Pancreas (tissue), 10 donors: ENCODE measurements around the gene TOP2A. TPM values are rescaled to one million over a fixed set of nuclear protein-coding genes. Genes with fewer than 3 reads are reported as not detected.

Experiments used
- ATAC-seq, 4 donors: fragments of 200-7000 bp; cut with Tn5 transposase; one replicate each; pipeline versions ENCODE4 v1.8.0 to v1.9.1; 2020; ENCODE audit warnings: mild to moderate bottlenecking in 4 of 4, moderate library complexity in 4 of 4
- DNase-seq, 6 donors: peaks; one replicate each; pipeline ENCODE4 v3.0.0-alpha.2; 2020
- FAIRE-seq: peaks from 2 replicates; lab custom pipeline; 2012; peaks lifted over from hg19 to GRCh38; lab: Jason Lieb, UNC
- H3K27ac ChIP-seq, 4 donors: fragments of 200-600 bp; sonication (generic); 1 replicate in 3 of 4; 2 replicates in 1 of 4; pipeline versions ENCODE4 v1.5.0 to v1.8.0; 2020
- H3K27me3 ChIP-seq, 4 donors: fragments of 200-600 bp; one replicate each; pipeline ENCODE4 v1.8.0; 2021
- H3K36me3 ChIP-seq, 3 donors: fragments of 200-600 bp; sonication (generic) in 1 of 3; one replicate each; pipeline versions ENCODE4 v1.5.0 to v1.8.0; 2020 to 2021
- H3K4me1 ChIP-seq, 3 donors: fragments of 200-600 bp; one replicate each; pipeline ENCODE4 v1.8.0; 2021
- H3K4me3 ChIP-seq, 4 donors: fragments of 200-600 bp; sonication (generic) in 2 of 4; one replicate each; pipeline versions ENCODE4 v1.5.0 to v1.8.0; 2020 to 2021
- H3K9me3 ChIP-seq, 4 donors: fragments of 200-600 bp; one replicate each; pipeline ENCODE4 v1.8.0; 2021
- WGBS, 2 donors: extraction: QIAGEN DNeasy Blood & Tissue Kit; methylation state at CpG; one replicate each; pipeline ENCODE4 v1.1.7; 2013; 5-methylcytosine and 5-hydroxymethylcytosine counted together
- intact Hi-C, 3 donors: fragments of 100-400 bp; cut with DNase I; formaldehyde crosslinking; loops; one replicate each; pipeline versions ENCODE4 v1.11.1 to v1.14.2; 2022
- polyA plus RNA-seq, 2 donors: library from polyadenylated mRNA; stranded (reverse); fragments of 200-250 nt; gene quantifications; one replicate each; pipeline ENCODE4 v1.2.3, GENCODE V29; 2013
- total RNA-seq, 6 donors: library from RNA; stranded (reverse); fragmentation: NEBNext Ultra II Directional in 4 of 6; extraction: Animal tissue kit (Norgen Biotek cat#: 25700) in 4 of 6; gene quantifications; one replicate each; pipeline versions ENCODE4 v1.2.1 to v1.2.4, GENCODE V29; 2021 to 2023
- TF ChIP-seq, protein P1 (sequence below), 4 donors: fragments of 200-600 bp; sonication (generic) in 3 of 4; IDR thresholded peaks; one replicate each; pipeline versions ENCODE4 v1.5.0 to v1.8.0; 2021; ENCODE audit warnings: antibody characterized with exemption in 4 of 4
- donor health status: healthy with polysubstance abuse.
- donor health status: DM: no; HTN: no; CAD: no; lungs with moderate emphysema.
- donor health status: DM: no; HTN: no; CAD: no.
- donor health status: control.
- donor health status: control.
- donor health status: Bipolar disorder and iron deficiency.
- donor health status: DM: yes; HTN: yes; CAD: no.
- donor health status: DM: no; HTN: no; CAD: no.
- donor health status: DM: no; HTN: no; CAD: no.
- donor health status: DM: yes; HTN: yes; CAD: no.

The TOP2A gene
- total and polyA plus RNA-seq, 8 donors = 0.19 to 4.4 (median 0.65) TPM

DNA sequence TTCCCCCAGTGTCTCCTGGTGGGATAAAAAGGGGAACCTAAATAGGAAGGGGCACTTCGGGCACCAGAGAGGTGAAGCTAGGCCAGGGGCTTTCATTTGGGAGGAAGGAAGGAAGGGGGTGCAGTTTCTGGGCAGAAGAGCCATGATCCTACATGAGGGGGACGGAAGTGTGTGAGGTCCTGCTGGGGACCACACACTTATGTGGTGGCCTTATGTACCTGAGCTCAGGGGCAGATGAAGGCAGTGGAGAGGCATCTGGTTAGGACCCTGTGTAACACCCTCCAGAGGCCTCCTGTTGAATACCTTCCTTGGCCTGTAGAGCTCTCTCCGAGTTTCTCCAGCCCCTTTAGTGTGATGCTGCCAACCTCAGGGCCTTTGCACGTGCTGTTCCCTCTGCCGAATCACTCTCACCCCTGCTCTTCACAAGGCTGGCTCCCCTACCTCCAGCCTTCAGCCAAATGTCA lies 46.7 kb upstream of the TOP2A start:
- Histone ChIP-seq H3K9me3 (no peaks in the 10 kb centered on the region), H3K27me3 (no peaks in the 10 kb centered on the region), H3K4me3 (no peak overlapping the region), H3K4me1 (no peaks in the 10 kb centered on the region), H3K36me3 (no peaks in the 10 kb centered on the region), H3K27ac (no peak overlapping the region)
- intact Hi-C loops = no loop called here
- no peak for FAIRE-seq
- ATAC-seq = no peak
- DNase-seq = no peak
- 77 to 83% methylated on average over 5 of the region's 5 CpGs for WGBS, 2 donors
- TF ChIP-seq, protein P1, sequence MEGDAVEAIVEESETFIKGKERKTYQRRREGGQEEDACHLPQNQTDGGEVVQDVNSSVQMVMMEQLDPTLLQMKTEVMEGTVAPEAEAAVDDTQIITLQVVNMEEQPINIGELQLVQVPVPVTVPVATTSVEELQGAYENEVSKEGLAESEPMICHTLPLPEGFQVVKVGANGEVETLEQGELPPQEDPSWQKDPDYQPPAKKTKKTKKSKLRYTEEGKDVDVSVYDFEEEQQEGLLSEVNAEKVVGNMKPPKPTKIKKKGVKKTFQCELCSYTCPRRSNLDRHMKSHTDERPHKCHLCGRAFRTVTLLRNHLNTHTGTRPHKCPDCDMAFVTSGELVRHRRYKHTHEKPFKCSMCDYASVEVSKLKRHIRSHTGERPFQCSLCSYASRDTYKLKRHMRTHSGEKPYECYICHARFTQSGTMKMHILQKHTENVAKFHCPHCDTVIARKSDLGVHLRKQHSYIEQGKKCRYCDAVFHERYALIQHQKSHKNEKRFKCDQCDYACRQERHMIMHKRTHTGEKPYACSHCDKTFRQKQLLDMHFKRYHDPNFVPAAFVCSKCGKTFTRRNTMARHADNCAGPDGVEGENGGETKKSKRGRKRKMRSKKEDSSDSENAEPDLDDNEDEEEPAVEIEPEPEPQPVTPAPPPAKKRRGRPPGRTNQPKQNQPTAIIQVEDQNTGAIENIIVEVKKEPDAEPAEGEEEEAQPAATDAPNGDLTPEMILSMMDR (IDR thresholded peaks at IDR 0.05) = no peak

DNA sequence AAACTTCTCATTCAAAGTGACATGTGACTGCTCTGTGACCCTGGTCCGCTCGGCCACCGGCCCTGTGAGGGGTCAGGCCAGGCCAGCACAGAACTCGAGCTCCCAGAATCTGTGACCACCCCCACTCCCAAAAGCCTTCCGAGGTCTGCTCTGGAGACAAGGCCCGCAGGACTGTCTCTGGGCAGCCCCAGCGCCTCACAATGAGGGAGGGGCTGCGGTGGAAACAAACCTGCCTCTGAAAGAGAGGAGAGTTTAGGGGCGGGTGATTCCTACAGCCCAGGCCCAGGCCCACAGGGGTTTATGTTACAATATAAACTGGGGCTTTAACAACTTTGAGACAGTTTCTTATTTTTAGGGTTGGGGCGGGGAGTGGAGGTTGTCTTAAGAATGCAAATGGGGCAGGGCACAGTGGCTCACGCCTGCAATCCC lies 45.4 kb upstream of the TOP2A start:
- WGBS, 2 donors = 74 to 76% methylated on average over 11 of the region's 11 CpGs
- TF ChIP-seq, protein P1 (IDR thresholded peaks at IDR 0.05) = no peak
- DNase-seq (no peak), FAIRE-seq (no peak), ATAC-seq (no peak)
- Histone ChIP-seq H3K4me1 (no peaks in the 10 kb centered on the region), H3K27me3 (no peaks in the 10 kb centered on the region), H3K27ac (no peak overlapping the region), H3K36me3 (no peaks in the 10 kb centered on the region), H3K4me3 (no peak overlapping the region), H3K9me3 (no peaks in the 10 kb centered on the region)
- intact Hi-C loops = no loop called here

DNA sequence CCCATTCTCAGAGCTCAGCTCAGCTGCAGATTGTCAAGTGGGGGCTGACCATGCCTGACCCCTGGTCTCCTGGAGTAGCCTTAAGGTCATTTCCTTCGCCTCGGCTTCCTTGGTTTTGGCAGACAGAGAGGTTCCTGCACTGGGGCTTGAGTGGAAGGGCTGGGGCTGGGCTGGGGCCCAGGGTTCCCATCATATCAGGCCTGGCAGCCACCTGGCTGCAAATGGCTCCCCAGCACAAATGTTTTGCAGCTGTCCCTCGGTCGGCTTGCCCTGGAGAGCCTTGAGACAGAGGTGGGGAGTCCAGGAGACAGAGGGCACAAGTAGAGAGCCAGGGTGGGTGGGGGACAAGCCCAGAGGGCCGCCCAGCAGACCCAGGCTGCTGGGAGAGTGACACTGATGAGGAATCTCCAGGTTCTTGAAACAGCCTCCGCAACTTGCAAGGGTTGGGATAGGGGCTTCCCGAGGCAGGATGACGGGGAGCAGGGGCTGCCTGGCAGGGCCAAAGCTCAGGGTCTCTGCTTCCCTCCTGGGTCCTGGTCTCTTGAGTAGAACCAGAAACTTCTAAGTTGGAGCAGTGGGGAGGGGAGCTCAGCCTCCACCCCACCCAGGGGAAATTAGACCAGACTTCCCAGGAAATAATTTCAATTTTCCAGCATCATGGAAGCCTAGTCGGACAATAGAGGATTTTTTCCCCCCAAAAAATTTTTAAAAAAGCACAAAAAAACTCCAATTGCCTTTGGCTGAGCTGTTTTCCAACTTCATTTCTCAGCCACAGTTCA lies 44.8 kb upstream of the TOP2A start:
- no peaks in the 10 kb centered on the region for H3K27me3 ChIP-seq
- H3K9me3 ChIP-seq = no peaks in the 10 kb centered on the region
- no peak overlapping the region for H3K27ac ChIP-seq
- no peak for DNase-seq
- no peaks in the 10 kb centered on the region for H3K36me3 ChIP-seq
- no peaks in the 10 kb centered on the region for H3K4me1 ChIP-seq
- intact Hi-C loops = no loop called here
- no peak for FAIRE-seq
- 72 to 79% methylated on average over 9 of the region's 9 CpGs for WGBS, 2 donors
- no peak overlapping the region for H3K4me3 ChIP-seq
- TF ChIP-seq, protein P1 (IDR thresholded peaks at IDR 0.05) = no peak
- ATAC-seq = peak in 1 of 4 donors; percentile 3

DNA sequence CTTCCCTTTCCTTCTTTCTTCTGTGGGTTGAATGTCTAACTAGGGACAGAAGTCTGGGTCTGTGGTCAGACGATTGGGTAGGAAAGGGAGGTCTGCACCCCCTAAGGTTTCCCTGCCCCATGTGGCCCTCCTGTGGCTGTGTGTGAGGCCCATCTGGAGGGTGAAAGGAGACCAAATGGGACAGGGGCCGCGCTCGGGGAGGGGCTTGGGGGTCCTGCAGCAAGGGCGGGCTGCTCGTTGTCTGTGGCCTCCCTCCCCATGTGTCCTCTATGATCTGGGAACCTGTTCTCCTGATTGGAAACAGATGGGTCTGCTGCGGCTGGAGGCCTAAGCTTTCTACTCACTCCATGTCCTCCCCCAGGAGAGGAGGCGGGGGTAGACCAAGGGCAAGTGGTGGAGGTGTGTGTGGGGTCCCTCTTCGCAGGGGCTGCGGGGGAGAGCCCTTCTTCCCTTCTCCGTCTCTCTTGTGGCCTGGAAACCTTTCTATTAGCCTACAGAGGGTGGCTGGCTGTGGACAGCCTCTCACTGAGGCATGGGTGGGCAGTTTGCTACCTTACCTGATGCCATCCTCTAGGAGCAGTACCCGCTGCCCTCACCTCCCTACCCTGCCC lies 44.1 kb upstream of the TOP2A start:
- TF ChIP-seq, protein P1 (IDR thresholded peaks at IDR 0.05) = no peak
- no peak overlapping the region for H3K4me3 ChIP-seq
- intact Hi-C loops = no loop called here
- no peaks in the 10 kb centered on the region for H3K27me3 ChIP-seq
- no peaks in the 10 kb centered on the region for H3K4me1 ChIP-seq
- H3K9me3 ChIP-seq = no peaks in the 10 kb centered on the region
- H3K27ac ChIP-seq = no peak overlapping the region
- 65 to 81% methylated on average over 12 of the region's 12 CpGs for WGBS, 2 donors
- no peak for ATAC-seq
- no peak for DNase-seq
- FAIRE-seq = no peak
- H3K36me3 ChIP-seq = no peaks in the 10 kb centered on the region
